ENCODE measurements around the gene LRRC3.
A peak's percentile ranks its signal among the peaks of the same experiment; 100 is the strongest.

Gene LRRC3

DNA sequence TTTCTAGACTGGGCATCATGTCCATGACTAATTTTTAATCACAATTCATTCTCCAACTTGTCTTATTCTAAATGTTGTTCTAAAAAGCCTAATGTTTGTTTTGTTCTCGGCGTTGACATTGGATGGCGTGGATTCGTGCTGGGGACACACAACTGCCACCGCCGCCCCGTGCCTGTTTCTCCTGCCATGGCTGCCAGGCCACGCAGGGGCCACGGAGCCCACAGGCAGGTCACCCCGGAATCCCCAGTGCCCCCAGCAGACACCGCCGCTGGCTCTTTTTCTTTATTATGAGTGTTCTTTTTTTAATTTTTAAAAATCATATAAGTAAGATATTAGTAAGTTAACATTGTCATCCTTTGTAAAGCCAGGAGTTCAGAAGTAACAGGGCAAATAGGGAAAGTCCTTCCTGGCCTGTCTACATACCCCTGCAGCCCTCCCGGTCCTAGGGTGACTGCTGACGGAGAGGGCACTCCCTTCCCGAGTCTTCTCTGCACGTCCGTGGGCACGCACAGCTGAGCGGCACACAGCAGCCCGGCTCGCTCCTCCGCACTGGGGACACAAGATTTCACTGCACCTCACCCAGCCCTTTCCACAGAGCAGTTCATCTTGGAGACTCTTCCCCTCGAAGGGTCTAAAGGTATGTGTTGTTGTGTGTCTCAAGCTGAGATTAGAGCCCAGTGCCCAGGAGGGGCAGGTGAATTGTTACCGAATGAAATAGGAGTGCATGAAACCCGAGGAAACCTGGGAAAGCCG lies 52.5 kb downstream of the LRRC3 start:
- no peaks in the 10 kb centered on the region for H3K4me1 ChIP-seq
- no peak for DNase-seq
- H3K27me3 ChIP-seq: peaks cover 52% of the 10 kb centered on the region
- no peaks in the 10 kb centered on the region for H3K9me3 ChIP-seq
- TF ChIP-seq, protein P1, sequence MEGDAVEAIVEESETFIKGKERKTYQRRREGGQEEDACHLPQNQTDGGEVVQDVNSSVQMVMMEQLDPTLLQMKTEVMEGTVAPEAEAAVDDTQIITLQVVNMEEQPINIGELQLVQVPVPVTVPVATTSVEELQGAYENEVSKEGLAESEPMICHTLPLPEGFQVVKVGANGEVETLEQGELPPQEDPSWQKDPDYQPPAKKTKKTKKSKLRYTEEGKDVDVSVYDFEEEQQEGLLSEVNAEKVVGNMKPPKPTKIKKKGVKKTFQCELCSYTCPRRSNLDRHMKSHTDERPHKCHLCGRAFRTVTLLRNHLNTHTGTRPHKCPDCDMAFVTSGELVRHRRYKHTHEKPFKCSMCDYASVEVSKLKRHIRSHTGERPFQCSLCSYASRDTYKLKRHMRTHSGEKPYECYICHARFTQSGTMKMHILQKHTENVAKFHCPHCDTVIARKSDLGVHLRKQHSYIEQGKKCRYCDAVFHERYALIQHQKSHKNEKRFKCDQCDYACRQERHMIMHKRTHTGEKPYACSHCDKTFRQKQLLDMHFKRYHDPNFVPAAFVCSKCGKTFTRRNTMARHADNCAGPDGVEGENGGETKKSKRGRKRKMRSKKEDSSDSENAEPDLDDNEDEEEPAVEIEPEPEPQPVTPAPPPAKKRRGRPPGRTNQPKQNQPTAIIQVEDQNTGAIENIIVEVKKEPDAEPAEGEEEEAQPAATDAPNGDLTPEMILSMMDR (IDR thresholded peaks at IDR 0.05; ENCODE audit: low read depth, low read length): no peak
- no peaks in the 10 kb centered on the region for H3K36me3 ChIP-seq
- H3K4me3 ChIP-seq (ENCODE audit: low read depth, low read length): no peak overlapping the region

DNA sequence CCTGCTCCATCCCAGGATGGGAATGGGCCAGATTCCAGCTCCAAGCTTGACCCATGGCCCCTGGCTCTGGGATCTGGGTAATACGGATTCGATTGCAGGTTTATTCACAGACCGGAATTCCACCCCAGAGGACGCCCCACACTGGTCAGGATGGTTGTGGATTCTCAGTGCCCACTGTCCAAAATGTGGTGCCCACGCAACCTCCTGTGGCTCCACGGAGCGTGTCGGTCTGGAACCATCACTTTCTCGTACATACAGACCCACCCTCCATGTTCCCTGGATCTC lies 53.1 kb downstream of the LRRC3 start:
- Histone ChIP-seq H3K9me3 (no peaks in the 10 kb centered on the region), H3K4me3 (ENCODE audit: low read depth, low read length) (no peak overlapping the region), H3K27me3 (peaks cover 52% of the 10 kb centered on the region), H3K4me1 (no peaks in the 10 kb centered on the region), H3K36me3 (no peaks in the 10 kb centered on the region)
- TF ChIP-seq, protein P1 (IDR thresholded peaks at IDR 0.05; ENCODE audit: low read depth, low read length): no peak
- DNase-seq: no peak

DNA sequence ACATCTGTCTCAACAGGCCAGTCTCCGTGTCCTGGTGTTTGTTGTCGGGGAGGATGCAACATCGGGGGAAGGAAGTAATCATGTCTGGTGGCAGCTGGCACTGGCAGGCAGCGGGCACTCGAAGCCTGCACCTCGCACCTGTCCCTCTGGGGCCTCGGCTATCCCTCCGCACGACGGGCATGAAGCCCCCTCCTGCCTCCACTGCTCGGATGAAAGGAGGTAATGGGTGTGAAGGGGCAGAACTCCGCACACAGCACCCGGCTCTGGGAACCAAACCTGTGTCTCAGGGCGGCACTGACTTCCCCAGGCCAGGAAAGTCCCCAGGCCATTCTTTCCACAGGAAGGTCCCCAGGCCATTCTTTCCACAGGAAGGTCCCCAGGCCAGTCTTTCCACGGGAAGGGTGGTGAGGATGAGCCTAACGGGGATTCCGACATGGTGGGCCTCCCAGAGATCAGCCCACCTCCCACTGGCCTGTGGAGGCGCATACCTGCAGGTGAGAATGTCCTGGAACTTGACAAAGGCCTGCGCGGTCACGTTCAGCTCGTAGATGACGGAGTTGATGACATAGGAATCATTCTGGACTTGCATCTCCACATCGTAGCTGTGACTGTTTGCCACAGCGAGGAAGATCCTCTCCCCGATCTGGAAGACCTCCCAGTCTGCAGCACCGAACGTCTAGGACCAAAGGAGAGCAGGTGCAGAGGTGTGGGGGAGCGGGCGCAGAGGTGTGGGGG lies 53.6 kb downstream of the LRRC3 start:
- Histone ChIP-seq H3K36me3 (no peaks in the 10 kb centered on the region), H3K9me3 (no peaks in the 10 kb centered on the region), H3K4me1 (no peaks in the 10 kb centered on the region), H3K27me3 (peaks cover 52% of the 10 kb centered on the region), H3K4me3 (ENCODE audit: low read depth, low read length) (no peak overlapping the region)
- DNase-seq: no peak
- TF ChIP-seq, protein P1 (IDR thresholded peaks at IDR 0.05; ENCODE audit: low read depth, low read length): no peak

DNA sequence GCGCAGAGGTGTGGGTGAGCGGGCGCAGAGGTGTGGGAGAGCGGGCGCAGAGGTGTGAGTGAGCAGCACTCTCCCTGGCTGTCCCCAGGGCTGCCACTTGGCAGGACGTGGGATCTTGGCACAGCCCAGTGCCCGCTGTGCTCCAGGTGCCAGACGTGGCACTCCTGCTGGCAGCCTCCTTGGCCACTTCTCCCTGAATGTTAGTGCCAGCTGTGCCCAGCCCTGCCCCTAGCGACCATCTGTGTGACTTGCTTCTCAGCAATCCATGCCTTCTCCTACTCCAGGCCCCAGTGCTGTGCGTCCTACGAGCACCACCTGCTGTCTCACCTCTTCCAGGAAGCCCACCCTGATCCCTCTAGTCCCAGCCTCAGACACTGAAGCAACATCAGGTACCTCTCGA lies 54.2 kb downstream of the LRRC3 start:
- Histone ChIP-seq H3K4me3 (ENCODE audit: low read depth, low read length) (no peak overlapping the region), H3K36me3 (no peaks in the 10 kb centered on the region), H3K9me3 (no peaks in the 10 kb centered on the region), H3K4me1 (no peaks in the 10 kb centered on the region), H3K27me3 (peaks cover 52% of the 10 kb centered on the region)
- DNase-seq: peak; percentile 29
- TF ChIP-seq, protein P1 (IDR thresholded peaks at IDR 0.05; ENCODE audit: low read depth, low read length): peak; percentile 35; the same call in 1 of the 2 replicates

DNA sequence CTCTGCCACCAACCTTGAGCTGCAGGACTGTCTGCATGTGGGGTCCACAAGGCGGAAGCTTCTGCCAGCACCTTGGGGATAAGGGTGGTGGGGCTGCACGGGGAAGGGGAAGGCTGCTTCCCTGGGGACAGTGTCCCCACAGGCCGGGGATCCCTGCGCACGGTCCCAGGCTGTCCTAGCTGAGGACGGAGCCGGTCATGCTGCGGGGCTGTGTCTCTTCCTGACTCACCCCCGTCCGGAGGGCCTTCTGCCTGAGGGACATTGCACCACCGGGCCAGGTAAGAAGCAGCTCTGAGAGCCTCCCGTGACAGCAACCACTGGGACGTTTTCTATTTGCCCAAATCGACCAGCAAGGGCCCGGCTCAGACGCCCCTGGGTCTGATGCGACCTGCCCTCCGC lies 54.8 kb downstream of the LRRC3 start:
- DNase-seq: no peak
- TF ChIP-seq, protein P1 (IDR thresholded peaks at IDR 0.05; ENCODE audit: low read depth, low read length): no peak
- no peaks in the 10 kb centered on the region for H3K36me3 ChIP-seq
- H3K9me3 ChIP-seq: no peaks in the 10 kb centered on the region
- H3K4me1 ChIP-seq: no peaks in the 10 kb centered on the region
- H3K4me3 ChIP-seq (ENCODE audit: low read depth, low read length): no peak overlapping the region
- peaks cover 48% of the 10 kb centered on the region for H3K27me3 ChIP-seq

Data from BE2C (cell line).